HG03139 (cell line): ENCODE data around the gene RFPL4AL1.
"Not testable (repeated sequence)": the region's sequence is repeated elsewhere in the genome, so short reads cannot be mapped to it uniquely, and the experiment has no call there.

Experiments
- ATAC-seq: cut with Tn5 transposase; IDR thresholded peaks from one replicate; pipeline ENCODE4 v1.9.1; 2021; ENCODE audit not compliant: unreplicated experiment

Gene RFPL4AL1

DNA sequence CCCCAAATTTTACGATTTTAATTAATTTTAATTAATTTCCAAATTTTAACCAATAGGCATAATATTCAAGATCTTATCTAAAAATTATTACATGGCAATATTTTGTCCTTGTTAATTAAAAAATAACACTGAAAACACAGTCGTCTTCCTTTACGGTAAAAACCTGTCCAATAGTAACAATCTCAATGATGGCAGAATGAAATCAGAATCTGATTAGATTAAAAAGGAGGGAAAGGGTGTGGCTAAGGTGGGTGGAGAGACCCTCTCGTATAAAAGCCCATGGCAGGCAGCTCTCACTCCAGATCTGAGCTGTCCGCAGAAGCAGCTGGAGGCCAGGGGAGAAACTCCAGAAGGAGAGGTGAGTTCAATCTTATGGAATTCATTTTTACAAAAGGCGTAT is at the start of gene RFPL4AL1:
Gene RFPL4AL1 (plus strand): TSS at position 301 of the 400 bp plus-strand sequence. CDS start 2,687 bp downstream, outside the sequence.
- ATAC-seq, result not testable (repeated sequence)

- no peak for ATAC-seq
Observed at GRCh38 chr19:55720214-55720746, 48.6 kb upstream of the RFPL4AL1 start.

DNA sequence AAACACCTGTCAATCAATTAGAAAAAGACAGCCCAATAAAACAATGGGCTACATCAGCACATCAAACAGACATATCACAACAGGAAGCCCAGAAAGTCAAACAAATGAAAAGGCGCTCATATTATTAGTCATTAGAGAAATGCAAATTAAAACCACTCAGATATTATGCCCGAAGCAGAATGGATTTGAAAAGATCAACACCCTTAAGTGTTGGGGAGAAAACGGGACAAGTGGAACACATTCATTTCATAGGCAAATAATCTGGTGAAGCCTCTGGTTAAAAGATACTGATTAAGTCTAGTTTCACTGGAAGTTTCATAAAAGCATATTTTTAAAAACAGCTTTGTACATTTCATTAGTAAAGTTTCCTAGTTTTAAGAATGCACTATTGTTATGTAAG is 48.1 kb upstream of the RFPL4AL1 start:
- no peak for ATAC-seq

GRCh38 chr19:55723491-55723890 is 45.4 kb upstream of the RFPL4AL1 start:
- no peak for ATAC-seq

DNA sequence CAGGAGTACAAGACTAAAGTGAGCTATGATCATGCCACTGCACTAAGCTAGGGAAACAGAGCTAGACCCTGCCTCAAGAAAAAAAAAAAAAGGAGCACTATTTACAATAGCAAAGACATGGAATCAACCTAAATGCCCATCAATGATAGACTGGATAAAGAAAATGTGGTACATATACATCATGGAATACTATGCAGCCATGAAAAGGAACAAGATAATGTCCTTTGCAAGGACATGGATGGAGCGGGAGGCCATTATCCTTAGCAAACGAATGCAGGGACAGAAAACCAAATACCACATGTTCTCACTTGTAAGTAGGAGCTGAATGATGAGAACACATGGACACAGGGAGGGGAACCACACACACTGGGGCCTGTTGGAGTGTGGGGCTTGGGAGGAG is 38.5 kb upstream of the RFPL4AL1 start:
- not testable (repeated sequence) for ATAC-seq

- no peak for ATAC-seq
Observed at GRCh38 chr19:55738302-55738701, 30.6 kb upstream of the RFPL4AL1 start, which contains the start of gene NLRP9. Gene NLRP9 (minus strand): TSS chr19:55738402. CDS start chr19:55738374, 28 bp downstream.

DNA sequence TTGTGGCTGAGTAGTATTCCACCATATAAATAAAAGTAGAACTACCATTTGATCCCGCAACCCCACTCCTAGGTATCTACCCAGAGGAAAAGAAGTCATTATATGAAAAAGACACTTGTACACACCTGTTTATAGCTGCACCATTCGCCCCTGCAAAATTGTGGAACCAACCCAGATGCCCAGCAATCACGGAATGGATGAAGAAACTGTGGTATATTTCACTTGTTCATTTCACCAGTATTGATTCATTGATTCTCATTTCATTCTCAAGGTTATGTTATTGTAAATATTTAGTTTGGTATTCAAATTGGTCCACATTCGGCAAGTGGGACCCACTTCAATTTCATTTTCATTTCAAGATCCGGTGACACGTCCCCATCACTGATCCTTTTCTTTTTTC is 18.2 kb upstream of the RFPL4AL1 start:
- no peak for ATAC-seq

GRCh38 chr19:55753401-55753800 is 15.5 kb upstream of the RFPL4AL1 start:
- ATAC-seq, result no peak

- ATAC-seq, result not testable (repeated sequence)
Observed at GRCh38 chr19:55756808-55757207, 12.1 kb upstream of the RFPL4AL1 start.

DNA sequence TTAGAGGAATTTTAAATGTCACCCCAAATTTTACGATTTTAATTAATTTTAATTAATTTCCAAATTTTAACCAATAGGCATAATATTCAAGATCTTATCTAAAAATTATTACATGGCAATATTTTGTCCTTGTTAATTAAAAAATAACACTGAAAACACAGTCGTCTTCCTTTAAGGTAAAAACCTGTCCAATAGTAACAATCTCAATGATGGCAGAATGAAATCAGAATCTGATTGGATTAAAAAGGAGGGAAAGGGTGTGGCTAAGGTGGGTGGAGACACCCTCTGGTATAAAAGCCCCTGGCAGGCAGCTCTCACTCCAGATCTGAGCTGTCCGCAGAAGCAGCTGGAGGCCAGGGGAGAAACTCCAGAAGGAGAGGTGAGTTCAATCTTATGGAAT is 10.1 kb upstream of the RFPL4AL1 start, which contains the start of gene RFPL4A:
Gene RFPL4A (plus strand): TSS at position 301 of the 400 bp plus-strand sequence. CDS start 2,704 bp downstream, outside the sequence.
- not testable (repeated sequence) for ATAC-seq

GRCh38 chr19:55766466-55766865 is 2.5 kb upstream of the RFPL4AL1 start:
- no peak for ATAC-seq

DNA sequence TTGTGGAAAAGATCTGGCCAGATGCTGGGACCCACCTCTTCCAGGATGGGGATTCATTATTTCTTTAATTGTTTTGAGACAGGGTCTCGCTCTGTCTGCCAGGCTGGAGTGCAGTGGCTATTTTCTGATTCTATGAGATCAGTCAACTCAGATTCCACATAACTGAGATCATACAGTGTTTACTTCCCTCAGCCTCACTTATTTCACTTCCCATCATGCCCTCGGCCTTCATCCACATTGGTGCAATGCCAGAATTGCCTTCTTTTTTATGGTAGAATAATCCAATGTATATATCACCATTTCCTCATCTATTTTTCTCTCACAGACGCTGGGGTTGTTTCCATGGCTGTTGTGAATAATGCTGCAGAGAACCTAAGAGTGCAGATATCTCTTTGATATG is 714 bp downstream of the RFPL4AL1 start:
- ATAC-seq, result not testable (repeated sequence)

- no peak for ATAC-seq
Observed at GRCh38 chr19:55777528-55777927, 8.6 kb downstream of the RFPL4AL1 start.

DNA sequence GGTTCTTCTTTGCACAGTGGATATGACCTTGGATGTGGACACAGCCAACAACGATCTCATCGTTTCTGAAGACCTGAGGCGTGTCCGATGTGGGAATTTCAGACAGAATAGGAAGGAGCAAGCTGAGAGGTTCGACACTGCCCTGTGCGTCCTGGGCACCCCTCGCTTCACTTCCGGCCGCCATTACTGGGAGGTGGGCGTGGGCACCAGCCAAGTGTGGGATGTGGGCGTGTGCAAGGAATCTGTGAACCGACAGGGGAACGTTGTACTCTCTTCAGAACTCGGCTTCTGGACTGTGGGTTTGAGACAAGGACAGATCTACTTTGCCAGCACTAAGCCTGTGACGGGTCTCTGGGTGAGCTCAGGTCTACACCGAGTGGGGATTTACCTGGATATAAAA is 9.4 kb downstream of the RFPL4AL1 start:
- no peak for ATAC-seq

GRCh38 chr19:55781112-55781511 is 12.2 kb downstream of the RFPL4AL1 start:
- ATAC-seq, result no peak

GRCh38 chr19:55795021-55795420 is 26.1 kb downstream of the RFPL4AL1 start:
- ATAC-seq, result no peak

GRCh38 chr19:55801416-55801815 is 32.5 kb downstream of the RFPL4AL1 start:
- no peak for ATAC-seq

- no peak for ATAC-seq
Observed at GRCh38 chr19:55802281-55802680, 33.4 kb downstream of the RFPL4AL1 start.

DNA sequence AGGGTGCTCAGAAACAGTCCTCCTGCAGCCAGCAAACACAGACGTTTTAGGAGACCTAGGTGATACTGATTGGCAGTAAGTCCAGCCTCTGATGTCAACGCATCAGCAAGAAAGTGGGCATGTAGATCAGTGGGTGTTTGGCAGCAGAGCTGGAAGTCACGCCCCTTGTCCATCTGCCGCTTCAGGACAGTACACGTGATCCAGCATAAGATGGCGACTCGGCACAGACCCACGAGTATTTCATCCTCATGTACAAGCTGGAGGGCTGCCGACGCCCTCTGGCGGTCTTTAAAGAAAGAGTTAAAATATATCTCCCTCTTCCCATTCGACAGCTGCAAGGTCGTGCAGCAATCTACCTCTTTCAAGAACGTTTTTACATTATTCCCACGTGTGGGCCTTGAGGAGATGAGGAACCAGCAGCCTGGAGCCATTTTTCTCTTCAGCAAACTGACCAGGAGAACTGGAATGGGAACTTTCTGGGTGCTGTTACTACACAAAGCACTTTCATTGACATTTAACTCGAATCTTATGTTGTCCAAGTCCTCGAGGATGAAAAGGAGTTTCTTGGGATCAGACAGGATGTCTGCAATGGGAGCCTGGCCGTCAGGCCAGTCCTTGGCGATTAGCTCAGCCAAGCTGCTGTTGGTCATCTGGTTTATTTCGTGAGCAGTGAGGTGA is 40.6 kb downstream of the RFPL4AL1 start:
- ATAC-seq, result no peak

DNA sequence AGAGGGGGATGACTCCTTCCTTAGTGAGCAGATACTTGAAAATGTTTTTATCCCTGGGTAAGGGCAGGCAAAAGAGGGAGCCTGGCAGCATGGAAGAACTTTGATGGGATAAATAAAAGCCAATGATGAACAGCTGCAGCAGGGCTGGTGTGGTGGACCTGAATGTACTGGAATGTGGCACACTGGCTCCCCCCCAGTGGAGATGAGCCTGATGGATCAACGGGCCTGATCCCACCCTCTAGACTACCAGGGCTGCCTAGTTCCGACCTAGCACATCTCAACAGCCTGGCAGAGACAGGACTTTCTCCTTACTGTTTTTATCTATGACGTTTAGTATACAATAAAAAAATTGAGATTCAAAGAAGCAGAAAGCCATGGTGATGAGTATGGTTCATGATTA is 42.4 kb downstream of the RFPL4AL1 start:
- ATAC-seq, result no peak

DNA sequence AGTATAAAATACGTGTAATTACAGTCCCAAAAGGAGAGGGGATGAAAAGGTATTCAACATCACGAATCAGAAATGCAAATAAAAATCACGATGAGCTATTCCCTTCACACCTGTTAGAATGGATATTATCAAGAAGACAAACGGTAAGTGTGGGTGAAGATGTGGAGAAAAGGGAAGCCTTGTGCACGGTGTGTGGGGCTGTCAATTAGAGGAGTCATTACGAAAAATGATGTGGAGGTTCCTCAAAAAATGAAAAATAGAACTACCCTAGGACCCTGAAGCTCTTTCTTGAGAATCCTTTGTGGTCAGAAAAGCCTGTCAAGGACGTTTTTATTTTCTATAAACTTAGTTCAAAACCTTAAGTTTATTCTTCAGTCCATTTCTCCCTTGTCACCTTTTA is 43.5 kb downstream of the RFPL4AL1 start:
- ATAC-seq, result no peak

DNA sequence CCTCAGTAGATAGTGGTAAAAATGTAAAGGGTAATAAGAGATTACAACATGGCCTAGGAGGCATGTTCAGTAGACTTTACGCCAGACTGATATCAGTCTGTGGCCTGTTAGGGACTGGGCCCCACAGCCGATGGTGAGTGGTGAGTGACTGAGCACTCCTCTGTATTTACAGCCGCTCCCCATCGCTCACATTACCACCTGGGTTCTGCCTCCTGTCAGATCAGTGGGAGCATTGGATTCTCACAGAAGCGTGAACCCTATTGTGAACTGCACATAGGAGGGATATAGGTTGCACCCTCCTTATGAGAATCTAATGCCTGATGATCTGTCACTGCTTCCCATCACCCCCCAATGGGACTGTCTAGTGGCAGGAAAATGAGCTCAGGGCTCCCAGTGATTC is 45.0 kb downstream of the RFPL4AL1 start:
- ATAC-seq, result no peak

- ATAC-seq, result no peak
Observed at GRCh38 chr19:55820037-55820436, 51.1 kb downstream of the RFPL4AL1 start.
